Measurements from ENCODE around the gene RASSF9. TPM values are rescaled to one million over a fixed set of nuclear protein-coding genes. Genes with fewer than 3 reads are reported as not detected.

The RASSF9 gene
- total RNA-seq, 2 donors from 2014 or later = 1.3 to 4.4 TPM

- Histone ChIP-seq H3K36me3 (replicated peaks in 1 of 2; ENCODE audit: insufficient read depth in 1 of 2, low read depth in 2 of 2) (no peaks in the 10 kb centered on the region), H3K4me1 (no peaks in the 10 kb centered on the region), H3K4me3 (no peak overlapping the region), H3K27ac (no peak overlapping the region), H3K27me3 (no peaks in the 10 kb centered on the region), H3K9me3 (no peaks in the 10 kb centered on the region)
- intact Hi-C loops (cut with DNase I) = no loop called here
- TF ChIP-seq, protein P1, sequence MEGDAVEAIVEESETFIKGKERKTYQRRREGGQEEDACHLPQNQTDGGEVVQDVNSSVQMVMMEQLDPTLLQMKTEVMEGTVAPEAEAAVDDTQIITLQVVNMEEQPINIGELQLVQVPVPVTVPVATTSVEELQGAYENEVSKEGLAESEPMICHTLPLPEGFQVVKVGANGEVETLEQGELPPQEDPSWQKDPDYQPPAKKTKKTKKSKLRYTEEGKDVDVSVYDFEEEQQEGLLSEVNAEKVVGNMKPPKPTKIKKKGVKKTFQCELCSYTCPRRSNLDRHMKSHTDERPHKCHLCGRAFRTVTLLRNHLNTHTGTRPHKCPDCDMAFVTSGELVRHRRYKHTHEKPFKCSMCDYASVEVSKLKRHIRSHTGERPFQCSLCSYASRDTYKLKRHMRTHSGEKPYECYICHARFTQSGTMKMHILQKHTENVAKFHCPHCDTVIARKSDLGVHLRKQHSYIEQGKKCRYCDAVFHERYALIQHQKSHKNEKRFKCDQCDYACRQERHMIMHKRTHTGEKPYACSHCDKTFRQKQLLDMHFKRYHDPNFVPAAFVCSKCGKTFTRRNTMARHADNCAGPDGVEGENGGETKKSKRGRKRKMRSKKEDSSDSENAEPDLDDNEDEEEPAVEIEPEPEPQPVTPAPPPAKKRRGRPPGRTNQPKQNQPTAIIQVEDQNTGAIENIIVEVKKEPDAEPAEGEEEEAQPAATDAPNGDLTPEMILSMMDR (IDR thresholded peaks at IDR 0.05) = no peak
- TF ChIP-seq POLR2A (IDR thresholded peaks at IDR 0.05) = no peak
- ATAC-seq (no peak), DNase-seq (no peak)
Measured at GRCh38 chr12:85775091-85775490, 61.1 kb downstream of the RASSF9 start.

- H3K27ac ChIP-seq = no peak overlapping the region
- DNase-seq = no peak
- H3K27me3 ChIP-seq = no peaks in the 10 kb centered on the region
- H3K9me3 ChIP-seq = no peaks in the 10 kb centered on the region
- WGBS, 2 donors = 5 to 21% methylated on average over 2 of the region's 2 CpGs
- H3K36me3 ChIP-seq (replicated peaks in 1 of 2; ENCODE audit: insufficient read depth in 1 of 2, low read depth in 2 of 2) = no peaks in the 10 kb centered on the region
- ATAC-seq = no peak
- H3K4me1 ChIP-seq = no peaks in the 10 kb centered on the region
- no peak overlapping the region for H3K4me3 ChIP-seq
- TF ChIP-seq POLR2A (IDR thresholded peaks at IDR 0.05) = no peak
- TF ChIP-seq, protein P1 (IDR thresholded peaks at IDR 0.05) = no peak
- intact Hi-C loops (cut with DNase I) = no loop called here
Measured at GRCh38 chr12:85765453-85765869, 70.7 kb downstream of the RASSF9 start.

- ATAC-seq (no peak), DNase-seq (no peak)
- Histone ChIP-seq H3K27ac (no peak overlapping the region), H3K4me1 (no peaks in the 10 kb centered on the region), H3K4me3 (no peak overlapping the region), H3K36me3 (replicated peaks in 1 of 2; ENCODE audit: insufficient read depth in 1 of 2, low read depth in 2 of 2) (no peaks in the 10 kb centered on the region), H3K27me3 (no peaks in the 10 kb centered on the region), H3K9me3 (no peaks in the 10 kb centered on the region)
- intact Hi-C loops (cut with DNase I) = no loop called here
- TF ChIP-seq, protein P1 (IDR thresholded peaks at IDR 0.05) = no peak
- no peak for TF ChIP-seq POLR2A (IDR thresholded peaks at IDR 0.05)
- 57 to 61% methylated on average over 3 of the region's 3 CpGs for WGBS, 2 donors
Measured at GRCh38 chr12:85759623-85760022, 76.6 kb downstream of the RASSF9 start.

GRCh38 chr12:85759091-85759490 lies 77.1 kb downstream of the RASSF9 start:
- no peaks in the 10 kb centered on the region for H3K27me3 ChIP-seq
- WGBS, 2 donors = 38 to 44% methylated on average over 3 of the region's 3 CpGs
- no peak overlapping the region for H3K27ac ChIP-seq
- TF ChIP-seq, protein P1 (IDR thresholded peaks at IDR 0.05) = no peak
- no peak for TF ChIP-seq POLR2A (IDR thresholded peaks at IDR 0.05)
- no peaks in the 10 kb centered on the region for H3K36me3 ChIP-seq (replicated peaks in 1 of 2; ENCODE audit: insufficient read depth in 1 of 2, low read depth in 2 of 2)
- ATAC-seq (no peak), DNase-seq (no peak)
- intact Hi-C loops (cut with DNase I) = no loop called here
- no peak overlapping the region for H3K4me3 ChIP-seq
- H3K9me3 ChIP-seq = no peaks in the 10 kb centered on the region
- H3K4me1 ChIP-seq = no peaks in the 10 kb centered on the region

GRCh38 chr12:85755760-85756159 lies 80.4 kb downstream of the RASSF9 start:
- Histone ChIP-seq H3K27ac (no peak overlapping the region), H3K4me1 (no peaks in the 10 kb centered on the region), H3K27me3 (no peaks in the 10 kb centered on the region), H3K36me3 (replicated peaks in 1 of 2; ENCODE audit: insufficient read depth in 1 of 2, low read depth in 2 of 2) (no peaks in the 10 kb centered on the region), H3K4me3 (no peak overlapping the region), H3K9me3 (no peaks in the 10 kb centered on the region)
- DNase-seq (no peak), ATAC-seq (no peak)
- intact Hi-C loops (cut with DNase I) = no loop called here
- TF ChIP-seq POLR2A (IDR thresholded peaks at IDR 0.05) = no peak
- TF ChIP-seq, protein P1 (IDR thresholded peaks at IDR 0.05) = no peak

Other genes with a start within 250 kb of the RASSF9 start
- gene NTS, start 37.9 kb upstream of the RASSF9 start, total RNA-seq = 1 to 10 TPM in 1 of 2 donors, not detected in 1; 1.3 TPM